HK-2 (cell line): Measurements from ENCODE around the gene GNAT1.
A peak's percentile ranks its signal among the peaks of the same experiment; 100 is the strongest.

ENCODE experiments used
- DNase-seq: peaks from one replicate; pipeline ENCODE4 v3.0.0-alpha.2; 2018; ENCODE audit not compliant: unreplicated experiment

The GNAT1 gene

DNA sequence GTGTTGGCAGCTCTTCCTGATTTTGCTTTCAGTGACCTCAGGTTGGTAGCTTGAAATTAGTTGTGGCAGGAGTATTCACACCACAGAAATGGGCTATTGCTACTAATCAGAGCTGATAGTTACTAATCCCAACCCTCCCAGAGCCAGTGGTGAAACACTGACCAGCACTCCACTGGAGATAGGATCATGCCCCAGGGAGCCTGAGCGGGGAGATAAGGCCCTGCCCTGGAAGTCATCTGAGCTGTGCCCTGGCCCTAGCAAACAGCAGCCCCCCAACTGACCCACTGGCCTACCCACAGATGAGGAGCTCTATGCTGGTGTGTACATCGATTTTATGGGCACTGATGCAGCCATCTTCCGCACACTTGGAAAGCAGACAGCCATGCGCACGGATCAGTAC lies 9.4 kb upstream of the GNAT1 start:
- DNase-seq: no peak

DNA sequence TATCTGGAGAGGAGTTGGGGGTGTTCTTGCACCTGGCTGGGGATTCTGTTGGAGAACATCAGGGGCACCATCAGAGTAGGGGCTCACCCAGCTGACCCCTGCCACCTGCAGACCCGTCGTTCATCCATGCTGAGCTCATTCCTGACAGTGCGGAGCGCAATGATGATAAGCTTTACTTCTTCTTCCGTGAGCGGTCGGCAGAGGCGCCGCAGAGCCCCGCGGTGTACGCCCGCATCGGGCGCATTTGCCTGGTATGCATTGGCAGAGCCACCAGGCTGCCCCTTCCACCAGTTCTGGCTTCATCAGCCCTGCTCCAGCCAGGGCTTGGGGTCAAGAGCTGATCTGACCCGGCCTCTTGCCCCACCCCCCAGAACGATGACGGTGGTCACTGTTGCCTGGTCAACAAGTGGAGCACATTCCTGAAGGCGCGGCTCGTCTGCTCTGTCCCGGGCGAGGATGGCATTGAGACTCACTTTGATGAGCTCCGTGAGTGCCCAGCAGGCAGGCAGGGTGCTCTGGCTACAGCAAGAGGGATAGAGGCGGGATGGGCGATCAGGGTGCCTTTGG lies 8.8 kb upstream of the GNAT1 start:
- no peak for DNase-seq

DNA sequence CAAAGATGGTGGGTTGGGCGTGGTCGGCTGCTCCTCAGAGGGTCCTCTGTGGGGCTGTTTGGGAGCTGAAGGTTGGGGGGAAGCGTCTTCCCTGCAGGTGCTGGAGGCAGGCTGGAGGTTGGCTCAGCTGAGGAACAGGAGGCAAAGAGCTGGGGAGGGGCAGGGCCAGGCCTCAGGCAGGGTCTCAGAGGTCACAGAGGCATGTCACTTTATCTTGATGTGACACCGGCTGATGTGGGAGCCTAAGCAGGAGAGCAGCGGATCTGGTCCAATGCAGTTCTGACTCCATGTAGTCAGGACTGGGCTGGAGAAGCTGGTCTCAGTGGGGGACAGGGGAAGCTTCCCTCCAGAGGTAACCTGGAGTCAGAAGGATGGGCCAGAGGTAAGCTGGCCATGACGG lies 7.7 kb upstream of the GNAT1 start:
- no peak for DNase-seq

DNA sequence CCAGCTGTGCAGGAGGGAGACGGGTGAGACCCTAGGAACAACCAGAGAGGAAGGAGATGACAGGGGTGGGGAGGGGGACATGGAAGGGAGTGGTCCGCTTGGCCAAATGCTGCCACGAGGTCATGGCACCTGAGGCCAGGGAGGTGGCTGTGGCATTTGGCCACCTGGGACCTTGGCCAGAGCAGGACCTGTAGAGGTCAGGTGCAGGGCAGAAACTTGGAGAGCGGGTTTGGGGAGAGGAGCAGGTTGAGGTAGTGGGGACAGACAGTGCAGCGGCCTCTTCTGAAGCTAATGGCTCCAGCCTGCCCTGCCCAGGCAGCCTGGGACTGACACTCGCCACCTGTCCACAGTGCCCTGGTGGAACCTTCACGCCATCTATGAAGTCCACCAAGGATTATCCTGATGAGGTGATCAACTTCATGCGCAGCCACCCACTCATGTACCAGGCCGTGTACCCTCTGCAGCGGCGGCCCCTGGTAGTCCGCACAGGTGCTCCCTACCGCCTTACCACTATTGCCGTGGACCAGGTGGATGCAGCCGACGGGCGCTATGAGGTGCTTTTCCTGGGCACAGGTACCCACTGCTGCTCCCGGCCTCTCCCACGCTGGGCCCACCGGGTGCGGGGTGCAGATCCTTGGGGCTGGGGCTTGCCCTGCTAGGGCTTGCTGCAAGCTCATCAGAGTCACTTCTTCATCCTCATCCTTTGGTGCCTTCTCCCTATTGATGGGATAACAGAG lies 7.0 kb upstream of the GNAT1 start:
- DNase-seq: no peak

DNA sequence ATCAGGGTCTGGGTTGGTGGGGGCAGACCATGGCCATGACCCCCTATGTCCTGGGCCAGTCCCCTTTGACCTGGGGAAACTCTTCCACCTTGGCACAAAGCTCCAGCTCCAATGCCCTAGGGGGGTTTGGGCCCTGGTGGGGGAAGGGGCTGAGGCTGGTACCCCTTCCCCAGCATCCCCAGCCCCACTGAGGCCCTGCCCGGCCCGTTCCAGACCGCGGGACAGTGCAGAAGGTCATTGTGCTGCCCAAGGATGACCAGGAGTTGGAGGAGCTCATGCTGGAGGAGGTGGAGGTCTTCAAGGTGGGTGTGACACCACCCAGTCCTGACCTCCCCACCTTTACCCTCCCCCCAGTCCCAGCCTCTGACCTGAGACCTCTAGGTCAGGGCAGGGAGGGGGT lies 6.2 kb upstream of the GNAT1 start:
- no peak for DNase-seq

DNA sequence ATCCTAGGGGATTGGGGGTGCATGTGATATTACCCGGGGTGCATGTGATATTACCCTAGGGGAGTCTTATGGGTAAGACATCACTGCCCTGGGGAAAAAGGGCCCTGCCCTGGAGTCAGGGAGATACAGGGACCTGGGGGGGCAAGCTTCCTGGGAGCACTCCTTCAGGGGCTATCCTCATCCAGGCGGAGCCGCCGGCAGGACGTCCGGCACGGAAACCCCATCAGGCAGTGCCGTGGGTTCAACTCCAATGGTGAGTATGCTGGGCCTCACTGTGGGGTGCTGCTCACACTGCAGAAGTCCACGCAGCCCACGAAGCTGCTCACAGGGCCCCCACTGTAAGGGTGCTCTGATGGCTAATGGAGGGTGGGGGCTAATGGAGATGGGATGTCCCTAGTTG lies 5.3 kb upstream of the GNAT1 start:
- no peak for DNase-seq

DNA sequence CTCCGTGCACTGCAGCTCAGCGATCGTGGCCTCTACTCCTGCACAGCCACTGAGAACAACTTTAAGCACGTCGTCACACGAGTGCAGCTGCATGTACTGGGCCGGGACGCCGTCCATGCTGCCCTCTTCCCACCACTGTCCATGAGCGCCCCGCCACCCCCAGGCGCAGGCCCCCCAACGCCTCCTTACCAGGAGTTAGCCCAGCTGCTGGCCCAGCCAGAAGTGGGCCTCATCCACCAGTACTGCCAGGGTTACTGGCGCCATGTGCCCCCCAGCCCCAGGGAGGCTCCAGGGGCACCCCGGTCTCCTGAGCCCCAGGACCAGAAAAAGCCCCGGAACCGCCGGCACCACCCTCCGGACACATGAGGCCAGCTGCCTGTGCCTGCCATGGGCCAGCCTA lies 3.7 kb upstream of the GNAT1 start:
- DNase-seq: no peak

DNA sequence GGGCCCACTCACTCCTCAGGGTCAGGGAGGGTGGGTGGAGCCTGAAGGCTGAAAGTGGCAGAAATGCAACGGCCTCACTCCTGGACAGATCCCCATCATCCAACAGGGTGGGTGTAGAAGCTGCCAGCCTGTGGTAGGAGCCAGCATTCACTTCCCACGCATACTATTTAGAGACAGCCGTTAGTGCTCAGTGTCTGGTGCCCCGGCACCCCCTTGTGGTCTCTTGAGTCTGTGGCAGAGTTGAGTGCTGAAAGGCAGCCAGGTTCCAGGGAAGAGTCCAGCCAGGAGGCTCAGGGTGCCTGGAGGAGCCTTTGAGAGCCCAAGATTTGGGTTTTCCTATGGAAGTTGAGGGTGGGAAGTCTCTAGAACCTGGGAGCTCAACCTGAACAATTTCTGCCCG lies 2.1 kb upstream of the GNAT1 start:
- DNase-seq: peak; percentile 68

DNA sequence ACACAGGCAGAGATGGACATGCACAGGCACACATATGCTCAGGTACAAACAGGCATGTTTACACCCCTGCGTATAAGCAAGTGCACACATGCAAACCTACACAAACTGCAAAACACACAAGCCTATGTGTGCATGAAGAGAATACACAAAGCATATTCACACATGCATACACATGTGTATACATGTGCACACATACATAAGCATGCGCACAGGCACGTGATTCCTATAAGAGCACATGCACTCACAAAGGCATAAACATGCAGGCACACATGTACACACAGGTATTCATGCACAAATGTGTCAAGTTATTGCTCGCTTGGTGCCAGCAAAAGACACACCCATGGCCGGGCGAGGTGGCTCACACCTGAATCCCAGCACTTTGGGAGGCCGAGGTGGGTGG lies 1.4 kb upstream of the GNAT1 start:
- DNase-seq: no peak

DNA sequence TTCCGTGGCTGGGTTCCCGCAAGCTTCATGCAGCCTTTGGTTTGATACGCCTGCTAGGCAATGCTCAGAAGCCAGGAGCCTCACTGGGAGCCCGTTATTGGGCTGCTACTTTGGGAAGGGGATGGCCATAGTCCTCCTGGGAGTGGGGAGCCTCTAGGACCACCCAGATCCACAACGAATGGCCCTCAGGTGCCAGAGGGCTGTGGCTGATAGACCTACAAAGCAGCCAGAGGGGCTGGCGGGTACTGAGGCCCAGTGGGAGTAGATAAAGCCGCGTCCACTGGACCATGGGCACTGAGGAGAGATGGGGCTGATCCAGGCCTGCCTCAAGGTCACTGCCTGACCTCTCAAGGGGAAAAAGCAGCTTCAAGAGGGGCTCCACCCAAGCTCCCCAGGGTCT lies 714 bp downstream of the GNAT1 start:
- no peak for DNase-seq

DNA sequence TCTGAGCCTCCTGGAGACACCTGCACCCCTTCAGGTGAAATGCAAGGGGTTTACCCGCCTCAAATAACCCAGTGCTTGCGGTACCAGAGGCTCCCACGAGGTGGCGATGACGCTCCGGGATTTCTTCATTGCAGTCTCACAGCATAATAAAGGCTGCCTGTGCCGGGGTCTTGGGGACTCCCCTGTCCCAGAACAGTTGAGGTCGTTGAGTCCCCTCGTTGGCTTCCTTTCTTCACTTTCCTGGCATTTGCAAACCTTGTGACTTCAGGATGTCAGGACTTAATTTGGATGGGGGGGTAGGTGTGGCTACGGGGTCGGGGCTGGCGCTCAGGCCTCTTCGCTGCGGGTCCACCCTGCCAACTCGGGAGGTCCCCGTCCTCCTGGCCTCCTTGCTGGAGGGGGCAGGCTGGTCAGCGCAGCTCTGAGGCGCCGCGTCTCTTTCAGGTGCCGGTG lies 1.3 kb downstream of the GNAT1 start:
- DNase-seq: peak; percentile 60

DNA sequence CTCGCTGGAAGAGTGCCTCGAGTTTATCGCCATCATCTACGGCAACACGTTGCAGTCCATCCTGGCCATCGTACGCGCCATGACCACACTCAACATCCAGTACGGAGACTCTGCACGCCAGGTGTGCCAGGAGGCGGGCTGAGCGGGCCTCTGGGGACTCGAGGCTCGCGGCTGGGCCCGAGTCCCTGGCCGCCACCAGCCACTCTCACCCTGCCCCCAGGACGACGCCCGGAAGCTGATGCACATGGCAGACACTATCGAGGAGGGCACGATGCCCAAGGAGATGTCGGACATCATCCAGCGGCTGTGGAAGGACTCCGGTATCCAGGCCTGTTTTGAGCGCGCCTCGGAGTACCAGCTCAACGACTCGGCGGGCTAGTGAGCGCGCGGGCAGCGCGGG lies 1.9 kb downstream of the GNAT1 start:
- no peak for DNase-seq

DNA sequence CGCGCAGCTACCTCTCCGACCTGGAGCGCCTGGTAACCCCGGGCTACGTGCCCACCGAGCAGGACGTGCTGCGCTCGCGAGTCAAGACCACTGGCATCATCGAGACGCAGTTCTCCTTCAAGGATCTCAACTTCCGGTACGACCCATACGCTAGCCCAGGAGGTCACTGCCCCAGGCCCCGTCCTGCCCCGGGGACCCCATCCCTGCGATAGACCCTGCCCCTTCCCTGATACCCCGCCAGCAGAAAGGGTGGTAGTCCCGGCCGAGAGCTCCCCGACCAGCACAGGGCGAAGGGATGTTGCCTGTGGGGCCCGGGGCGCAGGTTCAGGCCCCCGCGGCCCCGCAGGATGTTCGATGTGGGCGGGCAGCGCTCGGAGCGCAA lies 2.3 kb downstream of the GNAT1 start:
- no peak for DNase-seq

DNA sequence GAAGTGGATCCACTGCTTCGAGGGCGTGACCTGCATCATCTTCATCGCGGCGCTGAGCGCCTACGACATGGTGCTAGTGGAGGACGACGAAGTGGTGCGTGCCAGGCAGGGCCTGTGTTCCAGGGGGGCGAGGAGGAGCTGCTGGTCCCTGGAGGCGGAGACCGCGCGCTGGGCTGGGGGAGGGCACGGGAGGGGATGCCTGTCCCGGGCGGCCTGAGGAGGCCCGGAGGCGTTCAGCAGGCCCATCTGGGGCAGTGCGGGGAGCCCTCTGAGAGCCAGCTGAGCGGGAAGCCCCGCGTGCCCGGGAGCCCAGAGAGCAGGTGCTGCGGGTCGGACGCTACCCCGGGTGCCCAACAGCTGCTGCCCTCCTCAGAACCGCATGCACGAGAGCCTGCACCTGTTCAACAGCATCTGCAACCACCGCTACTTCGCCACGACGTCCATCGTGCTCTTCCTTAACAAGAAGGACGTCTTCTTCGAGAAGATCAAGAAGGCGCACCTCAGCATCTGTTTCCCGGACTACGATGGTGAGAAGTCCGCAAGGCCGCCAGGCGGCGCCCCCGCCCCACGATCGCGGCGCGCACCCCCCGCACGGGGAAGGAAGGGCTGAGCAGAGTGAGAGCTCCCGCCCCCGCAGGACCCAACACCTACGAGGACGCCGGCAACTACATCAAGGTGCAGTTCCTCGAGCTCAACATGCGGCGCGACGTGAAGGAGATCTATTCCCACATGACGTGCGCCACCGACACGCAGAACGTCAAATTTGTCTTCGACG lies 2.9 kb downstream of the GNAT1 start:
- peak; percentile 57 for DNase-seq

DNA sequence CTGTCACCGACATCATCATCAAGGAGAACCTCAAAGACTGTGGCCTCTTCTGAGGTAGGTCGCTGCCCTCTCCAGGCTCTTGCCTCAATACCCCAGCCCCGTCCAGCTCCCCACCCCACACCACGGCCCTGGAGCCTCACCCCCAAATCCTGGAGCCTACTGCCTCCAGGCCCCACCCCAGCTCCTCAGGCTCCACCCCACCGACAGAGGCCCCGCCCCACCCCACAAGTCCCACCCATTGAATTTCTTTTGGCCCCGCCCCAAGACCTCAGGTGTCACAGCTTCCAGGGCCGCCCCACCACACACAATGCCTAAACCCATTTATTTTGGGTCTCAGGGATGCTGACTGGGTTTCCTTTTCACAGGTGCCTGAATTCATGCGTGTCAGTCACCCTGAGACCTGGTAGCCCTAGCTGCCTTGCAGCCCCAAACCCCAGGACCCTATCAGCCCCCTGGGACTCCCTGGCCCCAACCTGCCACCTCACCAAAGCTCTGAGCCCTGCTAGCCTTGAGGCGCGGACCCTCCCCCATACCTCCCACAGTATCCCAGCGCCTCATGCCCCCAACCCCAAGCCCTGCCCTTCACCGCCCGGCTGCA lies 3.6 kb downstream of the GNAT1 start:
- DNase-seq: no peak

DNA sequence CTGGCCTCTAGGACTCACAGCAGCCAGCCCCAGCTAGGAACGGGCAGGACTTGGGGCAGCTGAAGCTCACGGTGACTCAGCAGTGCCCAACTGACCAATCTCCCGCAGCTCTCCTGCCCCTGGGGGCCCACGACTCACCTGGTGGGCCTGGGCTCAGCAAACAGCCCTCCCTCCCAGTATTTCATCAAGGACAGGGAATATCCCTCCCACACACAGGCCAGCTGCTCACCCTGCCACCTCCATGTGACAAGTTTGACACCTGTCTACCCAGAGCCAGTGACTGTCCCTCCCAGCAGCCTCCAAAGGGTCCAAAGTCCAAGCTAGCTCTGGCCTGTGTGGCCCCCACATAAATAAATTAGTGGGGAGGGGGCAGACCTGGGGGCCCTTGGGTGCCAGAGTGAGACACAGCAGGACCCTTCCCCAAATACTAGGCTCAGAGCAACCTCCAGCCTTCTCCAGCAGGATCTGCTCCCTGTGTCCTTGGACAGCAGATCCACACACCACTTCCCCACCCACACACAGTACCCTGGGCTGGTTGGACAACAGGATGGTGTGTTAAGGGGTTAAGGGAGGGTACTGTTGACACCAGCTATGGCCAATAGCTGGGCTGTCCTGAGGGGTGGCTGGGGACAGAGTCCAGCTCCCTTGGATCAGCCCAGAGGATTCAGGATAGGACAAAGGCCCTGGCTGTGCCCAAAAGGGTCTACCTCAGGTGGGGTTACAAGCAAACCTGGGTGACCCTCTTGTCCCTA lies 4.3 kb downstream of the GNAT1 start:
- DNase-seq: no peak

DNA sequence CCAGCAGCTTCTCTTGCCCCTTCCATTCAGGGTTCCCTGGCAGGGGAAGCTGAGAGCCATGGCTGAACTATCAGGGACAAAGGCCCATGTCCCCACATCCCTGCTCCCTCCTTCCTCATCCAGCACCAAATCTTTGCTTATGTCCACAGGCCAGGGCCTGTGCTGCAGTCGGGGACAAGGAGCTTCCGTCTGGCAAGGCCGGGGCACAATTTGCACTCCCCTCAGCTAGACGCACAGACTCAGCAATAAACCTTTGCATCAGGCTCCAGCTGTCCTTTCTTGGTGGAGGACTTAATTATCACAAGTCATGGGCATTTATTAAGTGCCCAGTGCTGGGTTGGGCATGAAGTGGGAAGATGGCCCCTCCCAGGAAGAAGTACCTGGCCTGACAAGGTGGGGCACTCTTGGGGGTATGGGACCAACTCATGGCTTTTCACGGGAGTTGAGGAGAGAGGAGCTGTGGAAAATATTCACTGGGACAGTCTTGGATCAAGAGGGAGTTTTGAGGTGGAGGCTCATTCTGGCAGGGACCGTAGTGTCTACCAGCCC lies 4.9 kb downstream of the GNAT1 start:
- DNase-seq: no peak

DNA sequence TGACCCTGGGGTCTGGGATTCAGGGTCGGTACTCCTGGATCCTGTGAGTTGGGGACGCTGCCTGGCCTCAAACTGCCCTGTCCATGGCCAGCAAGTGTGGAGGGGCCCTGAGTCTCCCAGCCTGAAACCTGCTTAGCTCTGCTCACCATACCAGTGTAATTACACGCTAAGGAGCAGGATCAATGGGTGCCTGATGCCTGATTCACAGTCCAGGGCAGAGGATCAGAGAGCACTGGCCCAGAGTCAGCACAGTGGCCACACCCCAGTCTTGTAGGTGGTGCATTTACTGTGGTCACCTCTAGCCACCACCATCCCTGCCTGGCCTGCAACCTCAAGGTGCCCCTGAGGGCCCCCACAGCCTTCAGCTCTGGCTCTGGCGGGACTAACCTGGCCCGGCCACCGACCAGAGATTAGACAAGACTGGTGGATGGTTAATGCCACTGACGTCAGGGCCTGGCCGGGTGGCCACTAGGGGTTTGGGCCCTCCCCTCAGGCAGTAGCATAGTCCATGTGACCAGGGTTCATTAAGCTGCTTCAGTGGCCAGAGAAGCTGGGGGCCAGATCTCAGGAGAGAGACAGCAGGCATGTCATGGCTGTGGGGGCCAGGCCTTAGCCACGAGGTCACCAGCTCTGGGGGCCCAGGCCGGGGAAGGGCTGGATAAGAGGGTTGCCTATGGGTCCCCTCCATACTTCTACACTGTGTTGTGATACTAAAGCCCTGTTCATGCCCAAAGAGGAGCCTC lies 10.3 kb downstream of the GNAT1 start:
- DNase-seq: no peak

DNA sequence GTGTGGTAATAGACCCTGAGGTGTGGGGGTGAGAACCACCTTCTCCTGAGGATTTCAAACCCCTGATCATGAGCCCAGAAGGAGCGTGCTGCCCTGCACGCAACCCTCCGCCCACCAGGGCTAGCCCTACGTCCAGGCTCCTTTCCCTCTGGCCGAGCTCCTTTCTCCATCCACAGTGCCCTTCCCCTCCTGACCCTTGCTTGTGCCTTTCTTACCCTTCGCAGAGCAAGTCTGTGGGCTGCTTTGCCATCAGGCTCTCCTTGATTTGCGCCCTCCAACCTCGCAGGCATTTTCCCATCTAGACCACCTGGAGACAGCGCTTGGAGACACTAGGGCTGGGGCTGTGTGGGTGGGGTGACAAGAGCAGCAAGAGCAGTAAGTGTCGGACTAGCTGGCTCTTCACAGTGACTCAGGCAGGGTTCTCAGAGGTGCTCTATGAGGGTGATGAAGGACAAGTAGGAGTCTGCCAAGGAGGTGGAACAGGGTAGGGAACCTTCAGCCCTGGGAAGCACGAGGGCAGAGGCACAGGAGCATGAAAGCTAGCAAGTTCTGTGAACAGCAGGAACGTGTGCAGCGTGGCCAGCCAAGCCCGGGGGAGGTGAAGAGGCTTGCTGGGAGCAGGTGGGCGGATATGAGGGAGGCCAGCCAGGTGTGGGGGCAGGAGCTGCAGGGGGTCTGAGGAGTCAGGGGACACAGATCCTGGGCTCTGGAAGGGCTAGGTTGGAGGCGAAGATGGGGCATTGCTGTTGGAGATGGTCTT lies 11.1 kb downstream of the GNAT1 start:
- no peak for DNase-seq

DNA sequence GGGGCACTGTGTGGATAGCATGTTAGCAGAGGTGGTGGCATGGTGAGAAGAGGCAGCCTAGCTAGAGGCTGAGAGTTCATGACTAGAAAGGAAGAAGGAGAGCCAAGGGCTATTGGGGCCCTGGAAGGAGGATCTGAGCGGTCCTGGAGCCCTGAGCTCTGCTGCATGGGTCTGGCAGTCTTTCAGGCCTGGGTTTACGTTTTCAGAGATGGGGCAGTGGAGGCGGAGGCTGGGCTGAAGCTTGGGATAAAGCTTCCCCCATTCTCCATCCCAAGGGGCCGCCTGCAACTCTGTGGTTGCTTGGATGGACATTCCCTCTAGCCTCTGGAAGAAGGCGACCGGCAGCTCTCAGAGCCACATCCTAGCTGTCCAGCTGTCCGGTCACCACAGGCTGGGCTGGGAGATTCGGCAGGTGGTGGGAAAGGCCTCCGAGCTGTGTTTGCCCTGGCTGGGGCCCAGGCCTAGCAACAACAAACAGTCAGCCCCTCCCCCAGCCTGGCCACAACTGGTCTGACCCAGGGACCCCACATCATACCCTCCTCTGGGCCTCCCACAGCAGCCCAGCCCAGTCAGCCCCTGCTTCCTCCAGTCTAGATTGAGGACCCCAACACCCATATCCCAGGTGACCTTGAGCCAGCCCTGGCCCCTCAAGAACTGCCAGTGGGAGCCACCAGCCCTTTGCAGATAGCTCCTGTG lies 11.9 kb downstream of the GNAT1 start:
- DNase-seq: no peak
